ENCODE measurements around the gene BEST3. TPM values are rescaled to one million over a fixed set of nuclear protein-coding genes. Genes with fewer than 3 reads are reported as not detected.

Gene BEST3
- polyA plus RNA-seq, 1 donor from 2014 or later, result 0.88 TPM

DNA sequence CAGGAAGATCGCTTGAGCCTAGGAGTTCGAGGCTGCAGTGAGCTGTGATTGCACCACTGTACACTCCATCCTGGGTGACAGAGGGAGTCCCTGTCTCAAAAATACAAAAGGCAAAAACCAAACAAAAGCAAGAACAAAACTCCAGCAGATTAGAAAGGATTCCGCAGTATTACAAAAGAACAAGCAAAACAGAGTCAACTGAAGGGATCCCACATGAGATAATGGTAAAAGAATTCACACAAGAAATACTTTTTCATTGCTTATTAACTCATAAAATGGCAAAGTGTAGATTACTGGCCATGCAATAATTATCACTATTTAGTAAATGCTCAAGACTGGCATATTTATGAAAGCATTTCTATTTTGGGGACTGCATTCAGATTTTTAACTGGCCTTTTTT, 35.4 kb downstream of the BEST3 start:
- H3K4me3 ChIP-seq (ENCODE audit: low read length), result no peak overlapping the region

DNA sequence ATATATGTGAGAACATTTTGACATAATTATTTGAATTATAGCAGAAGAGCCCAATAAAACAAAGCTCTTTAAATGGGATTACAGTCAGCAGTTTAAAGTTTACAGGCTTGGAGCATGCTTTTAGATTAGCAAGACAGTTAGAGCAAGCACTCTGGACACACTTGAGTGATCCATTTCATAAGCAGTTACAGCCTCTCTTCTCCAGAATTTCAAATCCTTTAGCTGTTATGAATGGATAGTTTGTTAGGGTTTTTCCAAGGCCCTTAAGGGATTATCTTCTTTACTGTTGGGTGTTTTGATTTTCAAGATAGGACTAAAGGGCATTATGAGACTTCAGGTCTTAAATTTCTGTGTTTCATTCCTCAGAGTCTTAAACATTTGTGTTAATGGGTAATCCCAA, 36.3 kb downstream of the BEST3 start:
- no peak for TF ChIP-seq TAF1 (IDR thresholded peaks at IDR 0.05; ENCODE audit: low read depth)
- no peak for TF ChIP-seq SMC3 (conservative IDR thresholded peaks at IDR 0.05; ENCODE audit: poor library complexity)
- TF ChIP-seq POLR2AphosphoS5 (IDR thresholded peaks at IDR 0.05), result no peak
- no peak for TF ChIP-seq EP300 (conservative IDR thresholded peaks at IDR 0.05; ENCODE audit: poor library complexity, severe bottlenecking)
- TF ChIP-seq MXI1 (conservative IDR thresholded peaks at IDR 0.05; ENCODE audit: poor library complexity, severe bottlenecking), result no peak
- Histone ChIP-seq H3K9me3 (ENCODE audit: low read length) (no peaks in the 10 kb centered on the region), H3K36me3 (ENCODE audit: insufficient read depth, low read length) (no peaks in the 10 kb centered on the region), H3K9me2 (ENCODE audit: insufficient read depth, low read length) (no peaks in the 10 kb centered on the region), H3K9ac (ENCODE audit: low read length) (no peak overlapping the region), H2AFZ (ENCODE audit: low read depth, low read length) (no peak overlapping the region), H3K27ac (ENCODE audit: low read length) (no peak overlapping the region), H4K20me1 (ENCODE audit: insufficient read depth) (no peaks in the 10 kb centered on the region), H3K4me2 (ENCODE audit: low read length) (no peak overlapping the region), H3K4me3 (ENCODE audit: low read length) (no peak overlapping the region), H3K27me3 (ENCODE audit: insufficient read depth, low read depth, low read length) (no peaks in the 10 kb centered on the region), H3K79me2 (replicated peaks; ENCODE audit: insufficient read depth, low read length) (no peaks in the 10 kb centered on the region), H3F3A (ENCODE audit: insufficient read depth, low read length, poor library complexity, severe bottlenecking) (no peaks in the 10 kb centered on the region)

More for the DNA sequence above, 35.4 kb downstream of the BEST3 start:
- Histone ChIP-seq H2AFZ (ENCODE audit: low read depth, low read length) (no peak overlapping the region), H3K4me2 (ENCODE audit: low read length) (no peak overlapping the region), H3K27ac (ENCODE audit: low read length) (no peak overlapping the region), H3K27me3 (ENCODE audit: insufficient read depth, low read depth, low read length) (no peaks in the 10 kb centered on the region), H3K79me2 (replicated peaks; ENCODE audit: insufficient read depth, low read length) (no peaks in the 10 kb centered on the region), H3K9ac (ENCODE audit: low read length) (no peak overlapping the region), H3K9me3 (ENCODE audit: low read length) (no peaks in the 10 kb centered on the region), H3K36me3 (ENCODE audit: insufficient read depth, low read length) (no peaks in the 10 kb centered on the region), H3K9me2 (ENCODE audit: insufficient read depth, low read length) (no peaks in the 10 kb centered on the region), H3F3A (ENCODE audit: insufficient read depth, low read length, poor library complexity, severe bottlenecking) (no peaks in the 10 kb centered on the region), H4K20me1 (ENCODE audit: insufficient read depth) (no peaks in the 10 kb centered on the region)
- no peak for TF ChIP-seq EP300 (conservative IDR thresholded peaks at IDR 0.05; ENCODE audit: poor library complexity, severe bottlenecking)
- TF ChIP-seq TAF1 (IDR thresholded peaks at IDR 0.05; ENCODE audit: low read depth), result no peak
- TF ChIP-seq SMC3 (conservative IDR thresholded peaks at IDR 0.05; ENCODE audit: poor library complexity), result no peak
- TF ChIP-seq MXI1 (conservative IDR thresholded peaks at IDR 0.05; ENCODE audit: poor library complexity, severe bottlenecking), result no peak
- TF ChIP-seq, protein P1, sequence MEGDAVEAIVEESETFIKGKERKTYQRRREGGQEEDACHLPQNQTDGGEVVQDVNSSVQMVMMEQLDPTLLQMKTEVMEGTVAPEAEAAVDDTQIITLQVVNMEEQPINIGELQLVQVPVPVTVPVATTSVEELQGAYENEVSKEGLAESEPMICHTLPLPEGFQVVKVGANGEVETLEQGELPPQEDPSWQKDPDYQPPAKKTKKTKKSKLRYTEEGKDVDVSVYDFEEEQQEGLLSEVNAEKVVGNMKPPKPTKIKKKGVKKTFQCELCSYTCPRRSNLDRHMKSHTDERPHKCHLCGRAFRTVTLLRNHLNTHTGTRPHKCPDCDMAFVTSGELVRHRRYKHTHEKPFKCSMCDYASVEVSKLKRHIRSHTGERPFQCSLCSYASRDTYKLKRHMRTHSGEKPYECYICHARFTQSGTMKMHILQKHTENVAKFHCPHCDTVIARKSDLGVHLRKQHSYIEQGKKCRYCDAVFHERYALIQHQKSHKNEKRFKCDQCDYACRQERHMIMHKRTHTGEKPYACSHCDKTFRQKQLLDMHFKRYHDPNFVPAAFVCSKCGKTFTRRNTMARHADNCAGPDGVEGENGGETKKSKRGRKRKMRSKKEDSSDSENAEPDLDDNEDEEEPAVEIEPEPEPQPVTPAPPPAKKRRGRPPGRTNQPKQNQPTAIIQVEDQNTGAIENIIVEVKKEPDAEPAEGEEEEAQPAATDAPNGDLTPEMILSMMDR (IDR thresholded peaks at IDR 0.05; ENCODE audit: poor library complexity, severe bottlenecking), result no peak
- no peak for TF ChIP-seq EZH2 (IDR thresholded peaks at IDR 0.05; ENCODE audit: borderline replicate concordance, insufficient read depth, low read length, poor library complexity, severe bottlenecking)
- no peak for TF ChIP-seq RAD21 (conservative IDR thresholded peaks at IDR 0.05)
- TF ChIP-seq POLR2AphosphoS5 (IDR thresholded peaks at IDR 0.05), result no peak
- TF ChIP-seq, protein P2, sequence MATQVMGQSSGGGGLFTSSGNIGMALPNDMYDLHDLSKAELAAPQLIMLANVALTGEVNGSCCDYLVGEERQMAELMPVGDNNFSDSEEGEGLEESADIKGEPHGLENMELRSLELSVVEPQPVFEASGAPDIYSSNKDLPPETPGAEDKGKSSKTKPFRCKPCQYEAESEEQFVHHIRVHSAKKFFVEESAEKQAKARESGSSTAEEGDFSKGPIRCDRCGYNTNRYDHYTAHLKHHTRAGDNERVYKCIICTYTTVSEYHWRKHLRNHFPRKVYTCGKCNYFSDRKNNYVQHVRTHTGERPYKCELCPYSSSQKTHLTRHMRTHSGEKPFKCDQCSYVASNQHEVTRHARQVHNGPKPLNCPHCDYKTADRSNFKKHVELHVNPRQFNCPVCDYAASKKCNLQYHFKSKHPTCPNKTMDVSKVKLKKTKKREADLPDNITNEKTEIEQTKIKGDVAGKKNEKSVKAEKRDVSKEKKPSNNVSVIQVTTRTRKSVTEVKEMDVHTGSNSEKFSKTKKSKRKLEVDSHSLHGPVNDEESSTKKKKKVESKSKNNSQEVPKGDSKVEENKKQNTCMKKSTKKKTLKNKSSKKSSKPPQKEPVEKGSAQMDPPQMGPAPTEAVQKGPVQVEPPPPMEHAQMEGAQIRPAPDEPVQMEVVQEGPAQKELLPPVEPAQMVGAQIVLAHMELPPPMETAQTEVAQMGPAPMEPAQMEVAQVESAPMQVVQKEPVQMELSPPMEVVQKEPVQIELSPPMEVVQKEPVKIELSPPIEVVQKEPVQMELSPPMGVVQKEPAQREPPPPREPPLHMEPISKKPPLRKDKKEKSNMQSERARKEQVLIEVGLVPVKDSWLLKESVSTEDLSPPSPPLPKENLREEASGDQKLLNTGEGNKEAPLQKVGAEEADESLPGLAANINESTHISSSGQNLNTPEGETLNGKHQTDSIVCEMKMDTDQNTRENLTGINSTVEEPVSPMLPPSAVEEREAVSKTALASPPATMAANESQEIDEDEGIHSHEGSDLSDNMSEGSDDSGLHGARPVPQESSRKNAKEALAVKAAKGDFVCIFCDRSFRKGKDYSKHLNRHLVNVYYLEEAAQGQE (IDR thresholded peaks at IDR 0.05; ENCODE audit: borderline replicate concordance), result no peak

Measured in neural cell (in vitro differentiated cells).